IPS-20b (cell line): Measurements from ENCODE around the gene SUPT5H.

Experiments used
- H3K27ac ChIP-seq: one replicate; pipeline ENCODE4 v1.5.1; 2013; ENCODE audit warnings: low read length
- H3K27me3 ChIP-seq: 2 replicates; pipeline ENCODE4 v1.6.1; 2013; ENCODE audit warnings: mild to moderate bottlenecking, low read length, inconsistent platforms; ENCODE audit not compliant: insufficient read depth
- H3K36me3 ChIP-seq: 2 replicates; pipeline ENCODE4 v1.6.1; 2013; ENCODE audit warnings: low read depth, mild to moderate bottlenecking, inconsistent platforms, low read length, moderate library complexity; ENCODE audit not compliant: insufficient read depth
- H3K4me1 ChIP-seq: 2 replicates; pipeline ENCODE4 v1.6.1; 2013; ENCODE audit warnings: mild to moderate bottlenecking, control low read depth, inconsistent platforms, low read length, moderate library complexity; ENCODE audit not compliant: insufficient read depth
- H3K4me3 ChIP-seq: 2 replicates; pipeline ENCODE4 v1.5.1; 2013; ENCODE audit warnings: mild to moderate bottlenecking, low read length, inconsistent platforms
- H3K9ac ChIP-seq: 2 replicates; pipeline ENCODE4 v1.6.1; 2013; ENCODE audit warnings: low read depth, mild to moderate bottlenecking, inconsistent platforms, low read length, moderate library complexity
- H3K9me3 ChIP-seq: 2 replicates; pipeline ENCODE4 v1.6.1; 2013; ENCODE audit warnings: mild to moderate bottlenecking, low read depth, low read length, inconsistent platforms; ENCODE audit not compliant: insufficient read depth

SUPT5H gene

GRCh38 chr19:39509233-39509632, 63.9 kb downstream of the SUPT5H start:
- Histone ChIP-seq H3K36me3 (no peaks in the 10 kb centered on the region), H3K27ac (no peak overlapping the region), H3K27me3 (peaks cover 77% of the 10 kb centered on the region), H3K4me1 (no peaks in the 10 kb centered on the region; the same call in 1 of the 2 replicates), H3K9me3 (peaks cover 3% of the 10 kb centered on the region; the same call in 1 of the 2 replicates), H3K9ac (no peak overlapping the region), H3K4me3 (no peak overlapping the region)

GRCh38 chr19:39512988-39513387, 67.6 kb downstream of the SUPT5H start:
- H3K9me3 ChIP-seq = no peaks in the 10 kb centered on the region
- no peak overlapping the region for H3K27ac ChIP-seq
- no peaks in the 10 kb centered on the region for H3K36me3 ChIP-seq
- no peaks in the 10 kb centered on the region for H3K4me1 ChIP-seq
- peaks cover 63% of the 10 kb centered on the region for H3K27me3 ChIP-seq
- no peak overlapping the region for H3K4me3 ChIP-seq
- H3K9ac ChIP-seq = no peak overlapping the region

- H3K27me3 ChIP-seq = peaks cover 48% of the 10 kb centered on the region
- H3K4me1 ChIP-seq = no peaks in the 10 kb centered on the region
- H3K9me3 ChIP-seq = no peaks in the 10 kb centered on the region
- peak within 1 kb of the TSS; percentile 92 for H3K9ac ChIP-seq
- H3K4me3 ChIP-seq = peak within 1 kb of the TSS; percentile 98
- no peaks in the 10 kb centered on the region for H3K36me3 ChIP-seq
- peak within 1 kb of the TSS; percentile 58 for H3K27ac ChIP-seq
Observed at GRCh38 chr19:39514840-39515550, 69.6 kb downstream of the SUPT5H start, which contains the start of gene SELENOV. SELENOV (plus strand) TSS chr19:39515139; CDS start chr19:39515213, 74 bp downstream.

- H3K36me3 ChIP-seq = no peaks in the 10 kb centered on the region
- no peaks in the 10 kb centered on the region for H3K4me1 ChIP-seq
- peaks cover 45% of the 10 kb centered on the region for H3K27me3 ChIP-seq
- peak overlapping the region; percentile 92 for H3K9ac ChIP-seq
- H3K4me3 ChIP-seq = peak overlapping the region; percentile 98
- H3K9me3 ChIP-seq = no peaks in the 10 kb centered on the region
- peak overlapping the region; percentile 58 for H3K27ac ChIP-seq
Observed at GRCh38 chr19:39515551-39516191, 70.3 kb downstream of the SUPT5H start.

GRCh38 chr19:39516270-39516669, 70.9 kb downstream of the SUPT5H start:
- Histone ChIP-seq H3K4me3 (peak overlapping the region; percentile 98), H3K27me3 (peaks cover 45% of the 10 kb centered on the region), H3K9ac (peak overlapping the region; percentile 92), H3K36me3 (peaks cover 5% of the 10 kb centered on the region; the same call in 1 of the 2 replicates), H3K4me1 (no peaks in the 10 kb centered on the region), H3K27ac (no peak overlapping the region), H3K9me3 (no peaks in the 10 kb centered on the region)

- Histone ChIP-seq H3K27me3 (peaks cover 41% of the 10 kb centered on the region), H3K27ac (no peak overlapping the region), H3K9me3 (no peaks in the 10 kb centered on the region), H3K4me3 (no peak overlapping the region), H3K9ac (no peak overlapping the region), H3K36me3 (peaks cover 12% of the 10 kb centered on the region; the same call in 1 of the 2 replicates), H3K4me1 (no peaks in the 10 kb centered on the region)
Observed at GRCh38 chr19:39517432-39517831, 72.0 kb downstream of the SUPT5H start.

GRCh38 chr19:39518458-39518857, 73.1 kb downstream of the SUPT5H start:
- H3K9me3 ChIP-seq = no peaks in the 10 kb centered on the region
- peaks cover 31% of the 10 kb centered on the region for H3K27me3 ChIP-seq
- peak overlapping the region; percentile 47; the same call in 1 of the 2 replicates for H3K9ac ChIP-seq
- no peaks in the 10 kb centered on the region for H3K4me1 ChIP-seq
- peak overlapping the region; percentile 55; the same call in 1 of the 2 replicates for H3K4me3 ChIP-seq
- no peak overlapping the region for H3K27ac ChIP-seq
- H3K36me3 ChIP-seq = peaks cover 12% of the 10 kb centered on the region; the same call in 1 of the 2 replicates

- Histone ChIP-seq H3K4me1 (no peaks in the 10 kb centered on the region), H3K27ac (no peak overlapping the region), H3K9me3 (no peaks in the 10 kb centered on the region), H3K9ac (peak overlapping the region; percentile 47; the same call in 1 of the 2 replicates), H3K36me3 (peaks cover 12% of the 10 kb centered on the region; the same call in 1 of the 2 replicates), H3K4me3 (peak overlapping the region; percentile 55; the same call in 1 of the 2 replicates), H3K27me3 (peaks cover 26% of the 10 kb centered on the region)
Observed at GRCh38 chr19:39518975-39519374, 73.6 kb downstream of the SUPT5H start.

- no peak overlapping the region for H3K27ac ChIP-seq
- no peak overlapping the region for H3K4me3 ChIP-seq
- H3K9me3 ChIP-seq = no peaks in the 10 kb centered on the region
- peaks cover 7% of the 10 kb centered on the region for H3K27me3 ChIP-seq
- H3K36me3 ChIP-seq = peaks cover 12% of the 10 kb centered on the region; the same call in 1 of the 2 replicates
- no peaks in the 10 kb centered on the region for H3K4me1 ChIP-seq
- H3K9ac ChIP-seq = no peak overlapping the region
Observed at GRCh38 chr19:39520541-39521484, 75.4 kb downstream of the SUPT5H start.

GRCh38 chr19:39524495-39524894, 79.1 kb downstream of the SUPT5H start:
- Histone ChIP-seq H3K27ac (no peak overlapping the region), H3K9ac (no peak overlapping the region)

GRCh38 chr19:39525205-39525604, 79.8 kb downstream of the SUPT5H start:
- peaks cover 12% of the 10 kb centered on the region; the same call in 1 of the 2 replicates for H3K36me3 ChIP-seq
- no peak overlapping the region for H3K9ac ChIP-seq
- no peak overlapping the region for H3K4me3 ChIP-seq

More at GRCh38 chr19:39524495-39524894, 79.1 kb downstream of the SUPT5H start:
- no peak overlapping the region for H3K4me3 ChIP-seq
- no peaks in the 10 kb centered on the region for H3K4me1 ChIP-seq
- peaks cover 12% of the 10 kb centered on the region; the same call in 1 of the 2 replicates for H3K36me3 ChIP-seq
- H3K9me3 ChIP-seq = no peaks in the 10 kb centered on the region
- no peaks in the 10 kb centered on the region for H3K27me3 ChIP-seq

More at GRCh38 chr19:39525205-39525604, 79.8 kb downstream of the SUPT5H start:
- Histone ChIP-seq H3K27ac (no peak overlapping the region), H3K27me3 (no peaks in the 10 kb centered on the region), H3K9me3 (no peaks in the 10 kb centered on the region), H3K4me1 (no peaks in the 10 kb centered on the region)
